NB4 (cell line): Measurements from ENCODE around the gene AIG1.

Experiments
- CTCF ChIP-seq: IDR thresholded peaks from one replicate; pipeline ENCODE4 v1.5.1; 2012; ENCODE audit warnings: low read depth, low read length
- MYC ChIP-seq: IDR thresholded peaks from 2 replicates; pipeline ENCODE4 v1.6.1; 2011; ENCODE audit warnings: low read depth, low read length
- POLR2A ChIP-seq: IDR thresholded peaks from 2 replicates; pipeline ENCODE4 v1.6.1; 2011; ENCODE audit warnings: mild to moderate bottlenecking; ENCODE audit not compliant: insufficient read length; ENCODE audit errors: extremely low read depth
- TF ChIP-seq, protein P1 (sequence below): IDR thresholded peaks from 2 replicates; pipeline ENCODE4 v1.6.1; 2011; ENCODE audit warnings: low read depth, low read length

DNA sequence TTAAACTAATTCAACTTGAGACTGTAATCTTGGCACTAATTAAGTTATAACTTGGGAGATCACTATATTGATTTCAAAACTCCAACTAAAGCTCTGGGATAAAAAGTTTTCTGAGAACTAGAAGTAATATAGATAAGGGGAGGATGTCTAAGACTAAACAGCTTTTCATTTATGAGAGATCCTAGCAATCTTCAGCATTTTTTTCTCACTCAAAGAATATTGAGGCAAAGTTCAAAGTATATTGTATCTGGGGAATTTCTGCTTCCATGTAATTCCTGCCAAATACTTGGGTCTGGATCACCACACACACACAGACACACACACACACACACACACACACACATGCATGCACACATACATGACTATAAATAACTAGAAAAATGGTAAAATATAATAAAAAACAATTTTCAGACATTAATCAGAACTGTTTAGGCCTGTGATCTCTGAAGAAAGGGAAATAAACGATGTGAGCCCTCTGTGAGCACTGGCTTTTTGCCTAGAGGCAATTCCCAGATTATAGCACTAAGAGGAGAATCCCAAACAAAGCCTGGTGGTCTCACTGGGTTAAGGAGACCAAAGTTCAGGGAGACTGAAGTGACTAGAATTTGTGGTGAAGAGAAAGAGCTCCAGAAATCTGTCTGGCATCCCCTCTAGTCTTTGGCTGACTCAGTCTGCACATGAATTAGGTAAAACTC lies 297.0 kb downstream of the AIG1 start:
- TF ChIP-seq CTCF, result no peak
- no peak for TF ChIP-seq POLR2A
- TF ChIP-seq, protein P1, sequence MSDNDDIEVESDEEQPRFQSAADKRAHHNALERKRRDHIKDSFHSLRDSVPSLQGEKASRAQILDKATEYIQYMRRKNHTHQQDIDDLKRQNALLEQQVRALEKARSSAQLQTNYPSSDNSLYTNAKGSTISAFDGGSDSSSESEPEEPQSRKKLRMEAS, result no peak
- TF ChIP-seq MYC, result no peak
